ENCODE measurements around the gene BHLHA15. TPM values are rescaled to one million over a fixed set of nuclear protein-coding genes. Genes with fewer than 3 reads are reported as not detected.

BHLHA15 gene
- polyA plus RNA-seq, 1 experiment, result not detected

- POLR2A ChIA-PET, result interaction anchor here (0.6 kb wide), 1 partner anchor 40 kb away, joined by 3 read pairs; no protein-coding TSS in a partner anchor
- DNase-seq (ENCODE audit: low read depth, low spot score), result no peak
- H3K27me3 ChIP-seq (ENCODE audit: control insufficient read depth, insufficient read depth, low read length), result no peaks in the 10 kb centered on the region
- no peak overlapping the region for H3K27ac ChIP-seq (ENCODE audit: low read depth, low read length)
- H3K4me3 ChIP-seq (ENCODE audit: low read depth, low read length), result no peak overlapping the region
- H3K9me3 ChIP-seq (ENCODE audit: control insufficient read depth, insufficient read depth, low read length), result no peaks in the 10 kb centered on the region; the same call in 1 of the 2 replicates
- no peak for TF ChIP-seq CTCF (IDR thresholded peaks at IDR 0.05; ENCODE audit: low read depth, low read length)
- CTCF ChIA-PET, result interaction anchor here (5.6 kb wide), 1 partner anchor 155 kb away, joined by 36 read pairs; no protein-coding TSS in a partner anchor
Observed at GRCh38 chr7:98175260-98175940, 35.8 kb upstream of the BHLHA15 start.

GRCh38 chr7:98177553-98177952 is 33.7 kb upstream of the BHLHA15 start:
- POLR2A ChIA-PET, result no interaction called here

GRCh38 chr7:98178321-98178720 is 32.9 kb upstream of the BHLHA15 start:
- CTCF ChIA-PET, result interaction anchor here (7.2 kb wide), 1 partner anchor 11 kb away, joined by 89 read pairs; no protein-coding TSS in a partner anchor
- POLR2A ChIA-PET, result interaction anchor here (0.6 kb wide), 1 partner anchor 156 kb away, joined by 3 read pairs; no protein-coding TSS in a partner anchor
- TF ChIP-seq CTCF (IDR thresholded peaks at IDR 0.05; ENCODE audit: low read depth, low read length), result no peak
- DNase-seq (ENCODE audit: low read depth, low spot score), result no peak
- Histone ChIP-seq H3K4me3 (ENCODE audit: low read depth, low read length) (no peak overlapping the region), H3K27ac (ENCODE audit: low read depth, low read length) (no peak overlapping the region), H3K27me3 (ENCODE audit: control insufficient read depth, insufficient read depth, low read length) (no peaks in the 10 kb centered on the region), H3K9me3 (ENCODE audit: control insufficient read depth, insufficient read depth, low read length) (no peaks in the 10 kb centered on the region; the same call in 1 of the 2 replicates)

More at GRCh38 chr7:98177553-98177952, 33.7 kb upstream of the BHLHA15 start:
- no peak for DNase-seq (ENCODE audit: low read depth, low spot score)
- H3K27ac ChIP-seq (ENCODE audit: low read depth, low read length), result no peak overlapping the region
- no peak for TF ChIP-seq CTCF (IDR thresholded peaks at IDR 0.05; ENCODE audit: low read depth, low read length)
- no peaks in the 10 kb centered on the region; the same call in 1 of the 2 replicates for H3K9me3 ChIP-seq (ENCODE audit: control insufficient read depth, insufficient read depth, low read length)
- H3K27me3 ChIP-seq (ENCODE audit: control insufficient read depth, insufficient read depth, low read length), result no peaks in the 10 kb centered on the region
- H3K4me3 ChIP-seq (ENCODE audit: low read depth, low read length), result no peak overlapping the region
- CTCF ChIA-PET, result interaction anchor here (1.2 to 7.2 kb wide), 2 partner anchors 10 to 155 kb away, joined by 3 to 89 read pairs; no protein-coding TSS in a partner anchor

- Histone ChIP-seq H3K4me3 (ENCODE audit: low read depth, low read length) (no peak overlapping the region), H3K27me3 (ENCODE audit: control insufficient read depth, insufficient read depth, low read length) (no peaks in the 10 kb centered on the region), H3K27ac (ENCODE audit: low read depth, low read length) (no peak overlapping the region), H3K9me3 (ENCODE audit: control insufficient read depth, insufficient read depth, low read length) (no peaks in the 10 kb centered on the region; the same call in 1 of the 2 replicates)
- DNase-seq (ENCODE audit: low read depth, low spot score), result no peak
- no peak for TF ChIP-seq CTCF (IDR thresholded peaks at IDR 0.05; ENCODE audit: low read depth, low read length)
- ChIA-PET CTCF (interaction anchor here (7.2 kb wide), 1 partner anchor 11 kb away, joined by 89 read pairs; no protein-coding TSS in a partner anchor), POLR2A (interaction anchor here (0.6 kb wide), 1 partner anchor 156 kb away, joined by 3 read pairs; no protein-coding TSS in a partner anchor)
Observed at GRCh38 chr7:98178762-98179490, 32.3 kb upstream of the BHLHA15 start.

Measured in AG04450 (cell line).